T47D (cell line): ENCODE data around the gene PPP1R9A.

ENCODE experiments used
- DNase-seq, 2 experiments: peaks; one replicate each; pipeline versions ENCODE4 v3.0.0 to v3.0.0-alpha.2; 2011 to 2012; ENCODE audit warnings: low read depth in 1 of 2, low spot score in 1 of 2
- JUND ChIP-seq: IDR thresholded peaks from 2 replicates; pipeline ENCODE4 v1.6.1; 2012; ENCODE audit warnings: low read depth
- in situ Hi-C: cut with HindIII; loops from 2 replicates; pipeline ENCODE4 v1.10.0; 2016; ENCODE audit warnings: low sequenced_read_pairs, low pct_unique_long_range_greater_than_20kb

PPP1R9A gene

DNA sequence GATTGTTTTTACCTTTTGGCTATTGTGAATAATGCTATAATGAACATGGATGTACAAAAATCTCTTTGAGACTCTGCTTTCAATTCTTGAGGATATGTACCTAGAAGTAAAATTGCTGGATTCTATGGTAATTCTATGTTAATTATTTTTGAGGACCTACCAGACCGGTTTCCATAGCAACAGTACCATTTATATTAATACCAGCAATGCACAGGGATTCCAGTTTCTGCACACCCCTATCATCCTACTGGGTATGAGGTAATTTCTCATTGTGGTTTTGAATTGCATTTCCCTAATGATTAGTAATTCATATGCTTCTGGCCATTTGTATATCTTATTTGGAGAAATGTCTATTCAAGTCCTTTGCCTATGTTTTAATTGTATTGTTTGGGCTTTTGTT, 9.9 kb upstream of the PPP1R9A start:
- in situ Hi-C loops = no loop called here
- no peak for DNase-seq
- no peak for TF ChIP-seq JUND

DNA sequence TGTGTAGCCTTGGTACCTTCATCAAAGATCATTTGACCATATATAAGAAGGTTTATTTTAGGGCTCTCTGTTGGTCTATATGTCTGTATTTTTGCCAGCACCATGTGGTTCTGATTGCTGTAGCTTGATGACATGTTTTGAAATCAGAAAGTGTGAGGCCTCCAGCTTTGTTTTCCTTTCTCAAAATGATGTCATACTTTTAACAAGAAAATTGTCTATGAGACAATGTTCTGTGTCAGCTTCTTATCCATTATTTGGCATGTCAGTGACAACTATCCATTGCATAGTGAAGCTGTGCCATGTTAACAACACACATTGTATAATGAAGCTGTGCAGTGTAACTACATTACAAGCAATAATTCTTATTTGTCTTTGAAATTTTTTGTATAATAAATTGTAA, 9.1 kb upstream of the PPP1R9A start:
- no peak for DNase-seq
- in situ Hi-C loops = no loop called here
- TF ChIP-seq JUND = no peak

- TF ChIP-seq JUND = no peak
- in situ Hi-C loops = no loop called here
- no peak for DNase-seq
These were observed 5.4 kb upstream of the PPP1R9A start for GRCh38 chr7:94901981-94902380.

GRCh38 chr7:94903971-94904370, 3.4 kb upstream of the PPP1R9A start:
- TF ChIP-seq JUND = no peak
- no peak for DNase-seq
- in situ Hi-C loops = no loop called here

GRCh38 chr7:94904982-94905381, 2.4 kb upstream of the PPP1R9A start:
- no peak for TF ChIP-seq JUND
- in situ Hi-C loops = no loop called here
- no peak for DNase-seq

- TF ChIP-seq JUND = no peak
- DNase-seq = peak in 1 of 2 experiments; percentile 2
- in situ Hi-C loops = no loop called here
These were observed 1.1 kb upstream of the PPP1R9A start for GRCh38 chr7:94906065-94906851.

- in situ Hi-C loops = no loop called here
- TF ChIP-seq JUND = no peak
- DNase-seq = peak in 1 of 2 experiments; percentile 18
These were observed 473 bp downstream of the PPP1R9A start for GRCh38 chr7:94907811-94908322.

- peak; percentile 36 to 46 for DNase-seq
- TF ChIP-seq JUND = no peak
- in situ Hi-C loops = no loop called here
These were observed 1.2 kb downstream of the PPP1R9A start for GRCh38 chr7:94908323-94909178.

DNA sequence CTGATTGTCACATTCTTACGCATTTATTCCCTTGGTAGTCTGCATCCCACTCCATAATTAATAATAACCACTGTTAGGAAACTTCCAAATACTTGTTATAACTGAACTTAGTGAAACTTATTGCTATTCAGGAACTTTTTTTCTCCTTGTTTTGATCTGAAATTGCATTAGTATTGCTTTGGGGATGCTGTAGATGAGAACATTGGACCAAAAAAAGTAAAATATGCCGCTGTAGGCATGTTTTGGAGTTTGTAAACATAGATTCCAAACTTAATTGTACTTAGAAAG, 1.7 kb downstream of the PPP1R9A start:
- no peak for TF ChIP-seq JUND
- in situ Hi-C loops = no loop called here
- DNase-seq = no peak

DNA sequence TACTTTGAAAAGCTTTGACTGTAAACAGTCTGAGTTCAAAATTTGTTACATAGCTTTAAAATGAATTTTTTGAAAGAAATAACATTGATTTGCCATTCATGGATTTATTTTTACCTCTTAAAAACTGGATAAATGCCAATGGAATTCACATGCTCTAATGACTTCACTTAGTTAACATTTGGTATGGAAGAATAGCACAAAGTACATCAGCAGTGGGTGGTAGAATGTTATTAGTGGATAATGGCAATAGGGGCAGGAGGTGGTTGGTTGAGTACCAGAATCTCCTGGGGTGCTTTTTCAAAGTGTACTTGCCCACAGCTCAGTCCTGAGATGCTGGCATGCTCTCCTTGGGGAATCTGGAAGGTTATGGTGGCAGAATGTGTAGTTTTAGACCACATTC, 4.7 kb downstream of the PPP1R9A start:
- no peak for TF ChIP-seq JUND
- in situ Hi-C loops = no loop called here
- no peak for DNase-seq

DNA sequence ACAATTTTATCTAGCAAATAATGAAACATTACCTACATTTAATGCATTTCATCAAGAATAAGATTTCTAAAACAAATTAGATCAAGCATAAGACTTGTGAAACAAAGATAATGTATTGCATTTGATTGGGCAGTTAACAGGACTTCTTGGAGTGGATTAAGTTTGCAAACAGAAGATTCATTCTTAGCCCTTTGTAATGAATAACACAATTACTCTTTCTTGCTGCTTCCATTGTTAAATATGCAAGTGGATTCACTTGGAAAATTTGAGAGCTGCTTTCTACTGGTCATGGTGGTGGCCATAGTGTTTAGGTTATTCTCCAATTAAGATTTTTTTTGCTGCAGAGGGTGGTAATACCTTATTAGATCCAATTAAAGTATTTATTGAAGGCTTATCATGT, 6.0 kb downstream of the PPP1R9A start:
- DNase-seq = no peak
- in situ Hi-C loops = no loop called here
- TF ChIP-seq JUND = no peak

GRCh38 chr7:94921911-94922310, 14.5 kb downstream of the PPP1R9A start:
- DNase-seq = no peak
- in situ Hi-C loops = no loop called here
- no peak for TF ChIP-seq JUND

DNA sequence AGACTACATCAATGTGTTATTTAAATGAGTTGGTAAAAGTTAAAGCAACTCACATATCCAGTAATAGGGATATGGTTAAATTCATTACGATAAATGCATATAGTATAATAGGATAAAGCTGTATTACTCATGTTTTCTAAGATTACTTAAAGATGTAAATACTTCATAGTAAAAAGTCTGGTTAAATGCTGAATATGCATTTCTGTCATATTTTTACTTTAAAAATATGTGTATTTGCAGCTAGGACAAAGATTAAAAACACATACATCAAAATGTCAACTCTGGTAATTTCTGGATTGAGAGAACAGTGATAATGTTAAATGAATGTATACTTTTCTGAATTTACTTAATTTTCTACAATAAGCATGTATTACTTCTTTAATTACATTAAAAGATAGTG, 15.1 kb downstream of the PPP1R9A start:
- no peak for DNase-seq
- in situ Hi-C loops = no loop called here
- no peak for TF ChIP-seq JUND
